Measurements from ENCODE around the gene MAGI1. TPM values are rescaled to one million over a fixed set of nuclear protein-coding genes. Genes with fewer than 3 reads are reported as not detected.

Gene MAGI1
- total and polyA plus RNA-seq, 2 donors (not counting 1 experiment from before 2014, with no cell fraction given): 0.10 to 0.22 TPM

DNA sequence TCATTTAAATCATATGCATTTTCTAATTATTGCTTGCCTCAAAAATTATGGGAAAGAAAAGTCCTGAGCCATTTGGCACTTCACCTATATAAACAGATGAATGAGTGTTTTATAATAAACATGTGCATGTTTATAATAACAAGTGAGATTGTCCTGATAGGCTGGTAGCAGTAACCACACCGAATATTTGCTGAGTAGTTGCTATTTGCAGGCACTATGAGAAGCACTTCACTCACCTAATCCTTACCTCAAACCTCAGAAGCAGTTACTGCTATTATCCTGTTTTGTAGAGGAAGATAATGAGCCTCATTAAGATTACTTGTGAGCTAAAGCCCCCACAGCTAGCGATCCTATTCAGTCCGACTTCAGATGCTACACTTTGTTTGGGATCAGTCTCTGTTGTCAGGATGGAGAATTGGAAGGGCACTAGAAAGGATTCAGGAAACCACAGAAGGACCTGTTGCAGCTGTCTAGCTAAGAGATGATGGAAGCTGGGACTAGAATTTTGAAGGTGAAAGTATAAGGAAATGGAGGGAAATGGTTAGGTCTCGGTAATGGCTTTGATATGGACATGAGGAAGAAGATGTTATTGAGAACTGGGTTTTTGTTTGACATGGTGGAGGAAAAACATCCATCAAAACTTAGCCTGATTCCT, 28.4 kb upstream of the MAGI1 start:
- POLR2A ChIA-PET: no interaction called here
- 95% methylated on average over 2 of the region's 4 CpGs for WGBS (ENCODE audit: insufficient coverage)

More for the DNA sequence above, 28.4 kb upstream of the MAGI1 start:
- CTCF ChIA-PET: interaction anchor here (0.6 kb wide), 1 partner anchor 49 kb away, joined by 3 read pairs; no protein-coding TSS in a partner anchor
- no peak overlapping the region for H2AFZ ChIP-seq (ENCODE audit: insufficient read depth, low read depth, low read length, poor library complexity, severe bottlenecking)
- H3K27me3 ChIP-seq (replicated peaks in 1 of 4; ENCODE audit: control extremely low read depth in 1 of 4, control insufficient read depth in 3 of 4, insufficient read depth in 4 of 4, low read length in 3 of 4): no peaks in the 10 kb centered on the region
- no peaks in the 10 kb centered on the region for H3K4me1 ChIP-seq (ENCODE audit: control insufficient read depth in 2 of 2, insufficient read depth in 2 of 2, low read length in 2 of 2)
- peaks cover 4% of the 10 kb centered on the region for H3K9me3 Mint-ChIP-seq (ENCODE audit: insufficient read depth)
- H3K9ac ChIP-seq (ENCODE audit: low read length): no peak overlapping the region
- no peak overlapping the region for H3K27ac ChIP-seq (ENCODE audit: low read length in 2 of 2)
- no peak overlapping the region for H3K4me2 ChIP-seq (replicated peaks; ENCODE audit: low read depth, low read length, poor library complexity, severe bottlenecking)
- DNase-seq (no peak), ATAC-seq (ENCODE audit: low read depth) (no peak)
- no peaks in the 10 kb centered on the region for H3K36me3 ChIP-seq (replicated peaks in 1 of 2; ENCODE audit: control extremely low read depth in 1 of 2, control insufficient read depth in 1 of 2, extremely low read depth in 1 of 2, insufficient read depth in 2 of 2, low read length in 1 of 2)
- no peak overlapping the region for H3K27ac Mint-ChIP-seq
- peaks cover 3% of the 10 kb centered on the region for H3K27me3 Mint-ChIP-seq
- H3K79me2 ChIP-seq (ENCODE audit: control insufficient read depth, insufficient read depth, low read length): no peaks in the 10 kb centered on the region
- H4K20me1 ChIP-seq (ENCODE audit: control insufficient read depth, insufficient read depth, low read length, poor library complexity, severe bottlenecking): no peaks in the 10 kb centered on the region
- no peaks in the 10 kb centered on the region for H3K4me1 Mint-ChIP-seq
- intact Hi-C loops (cut with micrococcal nuclease): no loop called here
- H3K9me3 ChIP-seq (ENCODE audit: control extremely low read depth in 1 of 3, control insufficient read depth in 2 of 3, insufficient read depth in 1 of 3, low read length in 2 of 3): peaks cover 0 to 7% (median 0%) of the 10 kb centered on the region in 3 donors
- TF ChIP-seq EZH2 (IDR thresholded peaks at IDR 0.05; ENCODE audit: borderline replicate concordance, insufficient read depth, low read depth, low read length, poor library complexity, severe bottlenecking) (no peak), CTCF (IDR thresholded peaks at IDR 0.05) (no peak)
- H3K4me3 ChIP-seq (ENCODE audit: control extremely low read depth in 1 of 5, extremely low read depth in 1 of 5, insufficient read depth in 1 of 5, low read depth in 2 of 5, low read length in 4 of 5): no peak overlapping the region
- no peak overlapping the region for H3K4me3 Mint-ChIP-seq
